Neural progenitor cell (in vitro differentiated cells): ENCODE data around the gene PRICKLE2. TPM values are rescaled to one million over a fixed set of nuclear protein-coding genes. Genes with fewer than 3 reads are reported as not detected.

Source experiments
- DNase-seq: peaks from one replicate; pipeline ENCODE4 v3.0.0-alpha.2; 2016; ENCODE audit warnings: low spot score
- H2AFZ ChIP-seq: fragments of 200-600 bp; sonication (generic); replicated peaks from 2 replicates; pipeline ENCODE4 v1.6.1; 2016; ENCODE audit warnings: antibody characterized with exemption
- H3F3A ChIP-seq: fragments of 200-600 bp; sonication (generic); 2 replicates; pipeline ENCODE4 v1.6.1; 2016; ENCODE audit warnings: antibody characterized with exemption, low read depth
- H3K27ac ChIP-seq: fragments of 200-600 bp; sonication (generic); 2 replicates; pipeline ENCODE4 v1.5.1; 2016; ENCODE audit warnings: mild to moderate bottlenecking
- H3K27me3 ChIP-seq: fragments of 200-600 bp; sonication (generic); 2 replicates; pipeline ENCODE4 v1.6.1; 2016; ENCODE audit warnings: mild to moderate bottlenecking, moderate library complexity
- H3K36me3 ChIP-seq: fragments of 200-600 bp; sonication (generic); 2 replicates; pipeline ENCODE4 v1.5.1; 2016
- H3K4me1 ChIP-seq: fragments of 200-600 bp; sonication (generic); 2 replicates; pipeline ENCODE4 v1.6.1; 2016; ENCODE audit warnings: mixed run types
- H3K4me2 ChIP-seq: fragments of 200-600 bp; sonication (generic); 2 replicates; pipeline ENCODE4 v1.6.1; 2016
- H3K4me3 ChIP-seq: fragments of 200-600 bp; sonication (generic); 2 replicates; pipeline ENCODE4 v1.5.1; 2016
- H3K79me2 ChIP-seq: fragments of 200-600 bp; sonication (generic); 2 replicates; pipeline ENCODE4 v1.6.1; 2016; ENCODE audit warnings: low read depth
- H3K9ac ChIP-seq: fragments of 200-600 bp; sonication (generic); 2 replicates; pipeline ENCODE4 v1.6.1; 2016
- H3K9me3 ChIP-seq: fragments of 200-600 bp; sonication (generic); 2 replicates; pipeline ENCODE4 v1.5.1; 2016; ENCODE audit warnings: low read depth
- H4K20me1 ChIP-seq: fragments of 200-600 bp; sonication (generic); 2 replicates; pipeline ENCODE4 v1.6.1; 2016; ENCODE audit warnings: low read depth
- H3K27ac Mint-ChIP-seq: 3 replicates; pipeline ENCODE4 v1.8.0; 2021; ENCODE audit warnings: mixed read lengths
- H3K27me3 Mint-ChIP-seq: 2 replicates; pipeline ENCODE4 v1.8.0; 2022; ENCODE audit warnings: low read depth, mild to moderate bottlenecking, inconsistent platforms, moderate library complexity, mixed read lengths; ENCODE audit not compliant: insufficient read depth
- H3K36me3 Mint-ChIP-seq: 3 replicates; pipeline ENCODE4 v1.8.0; 2021; ENCODE audit warnings: mixed read lengths
- H3K4me1 Mint-ChIP-seq: 3 replicates; pipeline ENCODE4 v1.8.0; 2021; ENCODE audit warnings: mixed read lengths
- H3K4me3 Mint-ChIP-seq: 3 replicates; pipeline ENCODE4 v1.8.0; 2021; ENCODE audit warnings: mild to moderate bottlenecking, moderate library complexity, mixed read lengths
- H3K9me3 Mint-ChIP-seq: 3 replicates; pipeline ENCODE4 v1.8.0; 2020; ENCODE audit warnings: mixed read lengths
- EZH2 ChIP-seq: fragments of 200-600 bp; sonication (generic); IDR thresholded peaks from 2 replicates; pipeline ENCODE4 v1.6.1; 2017; ENCODE audit warnings: antibody characterized with exemption, mild to moderate bottlenecking, moderate library complexity
- EZH2phosphoT487 ChIP-seq: fragments of 200-600 bp; sonication (generic); IDR thresholded peaks from 2 replicates; pipeline ENCODE4 v1.6.1; 2017; ENCODE audit warnings: antibody characterized with exemption
- total RNA-seq: library from RNA; depleted of rRNA; stranded (reverse); fragments of >200 nt; gene quantifications from 2 replicates; pipeline ENCODE4 v1.2.3, GENCODE V29; 2015; ENCODE audit warnings: low replicate concordance
- TF ChIP-seq, protein P1 (sequence below): fragments of 200-600 bp; sonication (generic); IDR thresholded peaks from 2 replicates; pipeline ENCODE4 v1.5.1; 2017; ENCODE audit warnings: antibody characterized with exemption, mild to moderate bottlenecking

Gene PRICKLE2
- total RNA-seq, 1 donor from 2014 or later, result 11.5 TPM

DNA sequence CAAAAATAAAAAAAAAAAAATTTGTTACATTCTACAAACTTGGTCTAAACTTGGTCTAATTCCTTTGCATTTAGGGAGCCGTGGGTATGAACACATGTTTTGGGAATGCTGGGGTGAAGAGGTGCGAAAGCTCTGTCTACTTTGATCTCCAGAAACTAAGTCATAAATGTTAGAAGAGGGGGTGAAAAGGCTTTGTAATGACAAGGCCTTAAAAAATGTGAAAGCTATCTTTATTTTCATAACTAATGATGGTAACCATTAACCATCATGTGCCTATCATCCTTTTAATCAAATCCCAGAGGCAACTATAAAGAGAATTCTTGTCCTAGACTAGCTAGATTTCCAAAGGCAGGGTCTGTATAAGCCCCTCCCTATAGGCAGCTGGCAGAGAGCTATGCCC, 60.9 kb downstream of the PRICKLE2 start:
- TF ChIP-seq EZH2, result no peak
- TF ChIP-seq, protein P1, sequence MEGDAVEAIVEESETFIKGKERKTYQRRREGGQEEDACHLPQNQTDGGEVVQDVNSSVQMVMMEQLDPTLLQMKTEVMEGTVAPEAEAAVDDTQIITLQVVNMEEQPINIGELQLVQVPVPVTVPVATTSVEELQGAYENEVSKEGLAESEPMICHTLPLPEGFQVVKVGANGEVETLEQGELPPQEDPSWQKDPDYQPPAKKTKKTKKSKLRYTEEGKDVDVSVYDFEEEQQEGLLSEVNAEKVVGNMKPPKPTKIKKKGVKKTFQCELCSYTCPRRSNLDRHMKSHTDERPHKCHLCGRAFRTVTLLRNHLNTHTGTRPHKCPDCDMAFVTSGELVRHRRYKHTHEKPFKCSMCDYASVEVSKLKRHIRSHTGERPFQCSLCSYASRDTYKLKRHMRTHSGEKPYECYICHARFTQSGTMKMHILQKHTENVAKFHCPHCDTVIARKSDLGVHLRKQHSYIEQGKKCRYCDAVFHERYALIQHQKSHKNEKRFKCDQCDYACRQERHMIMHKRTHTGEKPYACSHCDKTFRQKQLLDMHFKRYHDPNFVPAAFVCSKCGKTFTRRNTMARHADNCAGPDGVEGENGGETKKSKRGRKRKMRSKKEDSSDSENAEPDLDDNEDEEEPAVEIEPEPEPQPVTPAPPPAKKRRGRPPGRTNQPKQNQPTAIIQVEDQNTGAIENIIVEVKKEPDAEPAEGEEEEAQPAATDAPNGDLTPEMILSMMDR, result no peak
- no peak for TF ChIP-seq EZH2phosphoT487
- Histone ChIP-seq H2AFZ (no peak overlapping the region), H3K4me3 (no peak overlapping the region), H3K9ac (no peak overlapping the region), H3K4me1 (peaks cover 28% of the 10 kb centered on the region), H3K36me3 (no peaks in the 10 kb centered on the region), H3K4me2 (no peak overlapping the region), H4K20me1 (no peaks in the 10 kb centered on the region), H3F3A (no peaks in the 10 kb centered on the region), H3K27ac (no peak overlapping the region), H3K9me3 (no peaks in the 10 kb centered on the region), H3K27me3 (no peaks in the 10 kb centered on the region), H3K79me2 (no peaks in the 10 kb centered on the region)
- DNase-seq, result no peak
- Mint-ChIP-seq H3K4me1 (peaks cover 10% of the 10 kb centered on the region), H3K27ac (no peak overlapping the region), H3K4me3 (no peak overlapping the region), H3K9me3 (no peaks in the 10 kb centered on the region), H3K36me3 (no peaks in the 10 kb centered on the region), H3K27me3 (no peaks in the 10 kb centered on the region)

- no peak overlapping the region for H3K27ac Mint-ChIP-seq
- no peaks in the 10 kb centered on the region for H4K20me1 ChIP-seq
- H3F3A ChIP-seq, result no peaks in the 10 kb centered on the region
- no peaks in the 10 kb centered on the region for H3K9me3 ChIP-seq
- no peak overlapping the region for H3K9ac ChIP-seq
- no peaks in the 10 kb centered on the region for H3K27me3 ChIP-seq
- H3K36me3 ChIP-seq, result no peaks in the 10 kb centered on the region
- H2AFZ ChIP-seq, result no peak overlapping the region
- no peak overlapping the region for H3K27ac ChIP-seq
- no peaks in the 10 kb centered on the region for H3K36me3 Mint-ChIP-seq
- H3K4me3 Mint-ChIP-seq, result no peak overlapping the region
- H3K4me1 Mint-ChIP-seq, result peaks cover 10% of the 10 kb centered on the region
- no peak overlapping the region for H3K4me3 ChIP-seq
- no peak for TF ChIP-seq EZH2
- TF ChIP-seq, protein P1, result no peak
- no peak overlapping the region for H3K4me2 ChIP-seq
- H3K27me3 Mint-ChIP-seq, result no peaks in the 10 kb centered on the region
- no peaks in the 10 kb centered on the region for H3K79me2 ChIP-seq
- no peak for DNase-seq
- no peaks in the 10 kb centered on the region for H3K9me3 Mint-ChIP-seq
- peaks cover 28% of the 10 kb centered on the region for H3K4me1 ChIP-seq
These were observed 61.5 kb downstream of the PRICKLE2 start for GRCh38 chr3:64163755-64164148.

DNA sequence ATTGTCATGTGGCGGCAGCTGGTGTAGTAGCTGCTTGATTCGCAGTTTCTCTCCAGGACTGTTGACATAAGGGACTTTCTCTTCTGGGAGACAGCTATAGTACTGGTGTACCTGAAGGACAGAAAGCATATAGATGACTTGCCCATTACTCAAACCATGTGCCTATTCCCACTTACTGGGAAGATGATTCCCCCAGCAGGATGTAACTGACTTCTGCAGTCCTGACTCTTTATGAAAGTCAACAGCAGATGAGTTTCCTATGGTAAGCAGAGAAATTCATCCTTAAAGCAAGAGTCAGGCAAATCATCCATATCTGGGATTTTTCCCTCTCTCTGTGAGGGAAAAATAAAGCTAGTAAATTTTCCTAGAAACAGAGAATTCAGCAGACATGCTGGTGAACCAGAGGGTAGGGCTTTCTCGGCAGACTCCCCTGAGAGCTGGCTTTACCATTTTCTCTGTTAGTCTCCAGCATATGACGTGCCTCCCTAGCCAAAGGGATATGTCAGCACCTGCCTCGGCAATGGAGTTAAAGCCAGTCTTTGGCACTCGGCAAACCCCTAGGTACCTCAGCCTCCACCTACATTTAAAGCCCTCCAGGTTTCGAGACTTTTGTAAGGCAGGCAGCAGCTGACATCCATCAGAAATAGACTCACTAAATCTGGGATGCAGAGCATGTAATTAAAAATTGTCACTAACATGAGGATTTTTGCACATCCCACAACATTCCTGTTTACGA, 62.1 kb downstream of the PRICKLE2 start:
- no peaks in the 10 kb centered on the region for H3K9me3 ChIP-seq
- H3K27ac ChIP-seq, result no peak overlapping the region
- H3K4me3 ChIP-seq, result no peak overlapping the region
- Mint-ChIP-seq H3K4me3 (no peak overlapping the region), H3K36me3 (no peaks in the 10 kb centered on the region), H3K9me3 (no peaks in the 10 kb centered on the region), H3K27me3 (no peaks in the 10 kb centered on the region), H3K4me1 (peaks cover 10% of the 10 kb centered on the region), H3K27ac (no peak overlapping the region)
- H3K36me3 ChIP-seq, result no peaks in the 10 kb centered on the region
- no peaks in the 10 kb centered on the region for H4K20me1 ChIP-seq
- no peak for TF ChIP-seq EZH2
- no peak for TF ChIP-seq EZH2phosphoT487
- TF ChIP-seq, protein P1, result no peak
- no peaks in the 10 kb centered on the region for H3K79me2 ChIP-seq
- DNase-seq, result no peak
- no peak overlapping the region for H2AFZ ChIP-seq
- peaks cover 28% of the 10 kb centered on the region for H3K4me1 ChIP-seq
- no peak overlapping the region for H3K4me2 ChIP-seq
- H3F3A ChIP-seq, result no peaks in the 10 kb centered on the region
- H3K27me3 ChIP-seq, result no peaks in the 10 kb centered on the region
- H3K9ac ChIP-seq, result no peak overlapping the region
